NK-92 treated with Interleukin-12 subunit alpha and Interleukin-12 subunit beta, amount 100 ng/mL, for 24 hours (cell line): ENCODE measurements around the gene RWDD2A.
"Not testable (repeated sequence)": the region's sequence is repeated elsewhere in the genome, so short reads cannot be mapped to it uniquely, and the experiment has no call there.

Experiments used
- DNase-seq: peaks from one replicate; lab custom pipeline; 2025; lab: John Stamatoyannopoulos, UW

Gene RWDD2A

DNA sequence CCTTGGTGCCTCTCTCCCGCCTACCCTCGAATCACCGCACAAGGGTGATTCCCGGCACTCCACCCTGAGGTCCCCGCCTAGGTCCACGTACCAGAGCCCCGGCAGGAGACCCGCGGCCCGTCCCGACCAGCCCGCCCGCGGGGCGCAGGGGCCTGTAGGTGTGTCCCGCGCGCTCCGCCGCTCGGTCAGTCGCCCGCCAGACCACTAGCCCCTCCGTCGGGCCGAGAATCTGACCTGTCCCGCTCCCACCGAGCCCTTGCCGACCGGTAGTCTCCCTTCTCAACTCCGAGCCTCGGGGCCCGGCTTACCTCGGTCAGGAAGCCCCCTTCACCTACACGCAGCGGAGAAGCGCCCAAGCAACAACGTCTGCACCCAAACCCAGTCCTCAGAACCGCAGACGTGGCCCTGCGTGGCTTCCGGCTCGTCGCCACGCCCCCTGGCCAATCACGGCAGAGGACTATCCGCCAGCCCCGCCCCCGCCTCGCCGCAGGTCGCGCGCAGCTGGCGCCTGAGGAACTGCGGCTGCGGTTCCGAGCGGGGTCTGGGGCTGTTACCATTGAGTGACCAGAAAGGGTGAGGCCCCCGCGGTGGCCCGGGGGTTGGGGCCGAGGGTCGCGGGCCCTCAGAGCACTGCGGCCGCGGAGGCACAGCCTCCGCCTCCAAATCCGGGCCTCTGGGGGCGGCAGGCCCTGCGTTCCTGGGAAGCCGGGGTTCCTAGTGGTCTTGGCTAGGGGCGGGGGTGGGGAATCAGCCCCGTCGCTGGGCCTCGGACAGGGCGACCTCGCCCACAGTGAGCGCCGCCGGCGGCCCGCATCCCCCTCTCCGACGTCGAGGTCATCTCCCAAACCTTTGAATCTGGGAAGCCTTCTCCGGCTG, at the start of gene RWDD2A, which contains the start of gene PGM3:
TSS of gene RWDD2A (plus strand) at position 487 of the 876 bp plus-strand sequence. CDS start 1,095 bp downstream, outside the sequence.
TSS of gene PGM3 (minus strand) at position 395 of the 876 bp plus-strand sequence. CDS start 2,253 bp downstream, outside the sequence.
- DNase-seq = peak; percentile 82

DNA sequence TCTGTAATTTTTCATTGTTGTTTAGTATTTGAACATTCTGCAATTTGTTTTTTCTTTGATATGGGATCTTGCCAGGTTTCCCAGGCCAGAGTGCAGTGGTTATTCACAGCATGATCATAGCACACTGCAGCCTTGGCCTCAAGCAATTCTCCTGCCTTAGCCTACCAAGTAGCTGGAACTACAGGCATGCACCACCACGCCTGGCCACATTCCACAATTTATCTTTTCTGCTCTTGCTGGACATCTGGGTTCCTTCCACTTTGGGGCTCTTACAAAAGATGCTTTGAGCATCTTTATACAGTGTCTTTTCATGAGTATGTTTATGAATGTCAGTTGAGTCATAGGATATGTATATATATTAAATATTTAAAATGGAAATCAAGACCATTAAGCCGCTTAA, 42.0 kb upstream of the RWDD2A start:
- no peak for DNase-seq

DNA sequence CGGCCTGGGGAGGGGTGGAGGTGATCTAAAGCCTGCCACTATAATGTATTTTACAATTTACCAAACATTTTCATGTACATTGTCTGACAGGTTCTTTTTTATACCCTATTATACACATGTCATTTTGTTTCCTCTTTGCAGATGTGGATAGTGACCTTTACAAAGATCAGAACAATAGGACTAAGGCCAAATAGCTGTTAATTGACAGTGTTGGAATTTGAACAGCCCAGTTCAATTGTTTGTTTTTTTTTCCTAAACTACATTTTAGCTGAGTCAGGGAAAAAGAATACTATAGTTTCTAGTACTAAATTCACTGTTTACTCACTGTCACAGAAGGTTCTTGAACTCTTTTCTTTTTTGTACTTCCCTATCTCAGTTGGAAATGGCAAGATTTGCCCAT, 40.2 kb upstream of the RWDD2A start:
- DNase-seq = no peak

DNA sequence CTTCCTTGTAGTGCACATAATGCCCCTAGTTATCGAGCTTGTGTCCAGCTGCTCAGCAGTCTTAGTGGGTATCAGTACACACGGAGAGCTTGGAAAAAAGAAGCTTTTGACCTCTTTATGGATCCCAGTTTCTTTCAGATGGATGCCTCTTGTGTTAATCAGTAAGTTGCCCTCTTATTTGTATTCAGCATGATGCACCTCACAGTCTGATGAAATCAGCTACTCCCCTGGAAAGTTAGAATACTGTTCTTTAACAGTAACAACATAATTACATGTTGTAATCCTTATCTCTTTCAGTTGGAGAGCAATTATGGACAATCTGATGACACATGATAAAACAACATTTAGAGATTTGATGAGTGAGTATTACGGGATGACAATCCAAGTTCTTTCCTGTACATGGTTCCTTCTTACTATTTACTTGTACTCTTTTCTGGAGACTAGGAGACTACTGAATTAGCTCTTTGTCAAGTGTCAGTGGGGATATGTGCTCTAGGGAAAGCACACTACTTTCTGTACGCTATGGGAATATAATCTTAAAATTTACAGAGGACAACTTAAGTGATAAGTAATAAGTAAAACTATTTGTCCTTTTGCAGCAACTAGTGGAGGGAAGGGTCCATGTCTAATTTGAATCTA, 39.2 kb upstream of the RWDD2A start:
- DNase-seq = no peak

DNA sequence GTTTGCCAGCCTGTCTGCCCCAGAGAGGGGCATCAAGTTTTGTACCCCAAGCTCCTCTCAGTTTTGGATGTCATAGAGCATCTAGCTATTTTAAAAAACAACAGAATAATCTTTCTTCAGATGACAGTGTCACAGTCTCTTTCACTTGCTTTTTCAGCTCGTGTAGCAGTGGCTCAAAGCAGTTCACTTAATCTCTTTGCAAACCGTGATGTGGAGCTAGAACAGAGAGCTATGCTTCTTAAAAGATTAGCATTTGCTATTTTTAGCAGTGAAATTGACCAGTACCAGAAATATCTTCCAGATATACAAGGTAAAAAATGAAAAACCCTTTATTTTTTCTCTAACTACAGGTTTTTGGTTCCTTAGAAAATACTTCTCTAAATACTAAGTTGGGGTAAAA, 37.4 kb upstream of the RWDD2A start:
- no peak for DNase-seq

DNA sequence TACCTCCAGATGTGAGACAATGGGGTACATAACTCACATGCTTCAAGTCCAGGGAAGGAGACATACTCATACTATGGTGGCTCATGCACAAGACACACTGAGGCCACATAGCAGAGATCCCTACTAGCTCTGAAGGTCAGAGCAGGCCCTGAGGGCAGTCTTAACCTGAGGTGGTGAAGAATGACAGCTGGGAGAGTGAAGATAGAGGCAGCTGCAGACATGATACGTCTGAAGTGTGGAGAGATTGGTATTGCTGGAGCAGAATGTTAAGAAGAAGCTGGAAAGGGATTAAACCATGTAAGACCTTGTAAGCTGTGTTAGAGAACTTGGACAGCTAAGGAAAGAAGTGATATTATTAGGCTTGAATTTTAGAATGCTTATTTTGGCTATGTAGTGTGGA, 33.0 kb upstream of the RWDD2A start:
- DNase-seq = no peak

DNA sequence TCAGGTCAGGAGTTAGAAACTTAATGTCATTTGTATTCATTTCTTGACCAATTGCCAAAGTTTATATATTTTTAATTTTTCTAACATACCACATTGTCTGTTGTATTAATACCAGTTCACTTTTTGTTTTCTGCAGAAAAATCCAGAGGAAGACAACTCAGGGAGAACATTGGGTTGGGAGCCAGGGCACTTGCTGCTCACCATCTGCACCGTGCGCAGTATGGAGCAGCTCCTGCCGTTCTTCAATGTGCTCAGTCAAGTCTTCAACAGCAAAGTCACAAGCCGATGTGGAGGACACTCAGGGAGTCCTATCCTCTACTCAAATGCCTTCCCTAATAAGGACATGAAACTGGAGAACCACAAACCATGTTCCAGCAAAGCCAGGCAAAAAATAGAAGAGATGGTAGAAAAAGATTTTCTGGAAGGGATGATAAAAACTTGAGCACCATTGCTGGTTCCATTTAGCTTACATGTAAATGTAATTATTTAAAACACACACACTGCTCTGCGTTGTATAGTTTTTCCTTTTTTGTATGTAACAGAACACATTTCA, 25.4 kb upstream of the RWDD2A start:
- DNase-seq = no peak

DNA sequence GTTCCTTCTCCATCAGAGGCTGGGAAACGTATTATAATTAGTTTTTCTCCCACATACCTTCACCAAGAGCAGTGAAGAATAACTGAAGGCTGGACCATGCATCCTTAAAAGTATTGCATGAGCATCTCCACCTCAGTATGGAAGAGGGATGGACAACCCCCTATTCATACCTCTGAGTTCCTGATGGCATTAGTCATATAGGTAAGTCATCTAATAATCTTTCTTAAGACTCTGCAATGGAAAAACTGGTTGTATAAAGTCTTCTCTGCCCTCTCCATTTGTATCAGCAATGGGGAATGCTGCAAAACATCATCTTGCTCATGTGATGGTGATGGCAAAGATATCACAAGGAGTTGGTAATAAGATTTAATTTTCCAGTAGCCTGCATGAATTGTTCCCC, 24.6 kb upstream of the RWDD2A start:
- no peak for DNase-seq

DNA sequence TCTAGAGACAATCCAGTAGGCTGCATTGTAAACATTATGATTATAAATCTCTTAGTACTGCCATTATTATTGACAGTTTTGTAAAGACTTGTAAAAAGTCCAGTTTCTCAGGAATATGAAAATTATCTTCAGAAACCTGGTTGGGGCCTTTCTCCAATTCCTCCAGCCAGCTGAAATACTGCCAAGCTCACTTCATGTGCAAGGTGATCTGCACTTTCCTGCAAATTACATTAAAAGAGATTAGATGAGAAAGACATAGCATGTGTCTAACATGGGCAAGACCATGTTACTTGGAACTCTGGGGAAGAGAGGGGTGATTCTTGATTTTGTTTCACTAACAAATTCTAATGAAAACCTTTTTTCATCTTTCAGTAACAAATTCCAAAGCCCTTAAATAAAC, 24.1 kb upstream of the RWDD2A start:
- DNase-seq = no peak

DNA sequence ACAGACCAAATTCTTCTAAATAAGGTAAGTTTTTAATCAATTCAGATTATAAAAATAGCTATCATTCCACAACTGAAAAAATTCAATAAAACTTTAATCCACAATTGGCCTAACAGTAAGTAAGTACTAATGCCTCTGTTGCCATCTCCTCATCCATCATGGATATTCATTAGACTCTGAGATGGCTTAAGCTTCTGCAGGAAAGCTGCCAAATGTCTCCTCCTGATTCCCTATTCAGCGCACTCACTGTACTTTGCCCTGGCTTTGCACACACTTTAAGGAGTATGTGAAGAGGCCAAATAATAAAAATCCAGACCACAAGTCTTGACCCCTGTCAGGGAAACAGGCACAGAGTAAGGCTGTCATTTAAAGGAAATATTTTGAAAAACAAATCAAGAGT, 23.6 kb upstream of the RWDD2A start:
- DNase-seq = no peak

DNA sequence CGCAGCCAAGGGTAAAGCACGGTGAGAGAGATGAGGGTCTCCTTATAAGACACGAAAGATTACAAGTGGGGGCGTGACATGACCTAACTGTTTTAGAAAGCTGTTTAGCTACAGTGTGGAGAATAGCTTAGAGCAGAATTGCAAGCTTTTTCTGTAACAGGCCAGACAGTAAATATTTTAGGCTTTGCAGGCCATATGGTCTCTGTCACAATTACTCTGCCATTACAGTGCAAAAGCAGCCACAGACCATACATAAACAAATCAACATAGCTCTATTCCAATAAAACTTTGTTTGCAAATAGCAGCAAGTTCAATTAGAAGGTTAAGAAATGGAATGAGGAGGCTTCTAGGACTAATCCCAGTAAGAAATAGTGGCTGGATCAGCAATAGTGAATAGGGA, 16.9 kb upstream of the RWDD2A start:
- DNase-seq = no peak

DNA sequence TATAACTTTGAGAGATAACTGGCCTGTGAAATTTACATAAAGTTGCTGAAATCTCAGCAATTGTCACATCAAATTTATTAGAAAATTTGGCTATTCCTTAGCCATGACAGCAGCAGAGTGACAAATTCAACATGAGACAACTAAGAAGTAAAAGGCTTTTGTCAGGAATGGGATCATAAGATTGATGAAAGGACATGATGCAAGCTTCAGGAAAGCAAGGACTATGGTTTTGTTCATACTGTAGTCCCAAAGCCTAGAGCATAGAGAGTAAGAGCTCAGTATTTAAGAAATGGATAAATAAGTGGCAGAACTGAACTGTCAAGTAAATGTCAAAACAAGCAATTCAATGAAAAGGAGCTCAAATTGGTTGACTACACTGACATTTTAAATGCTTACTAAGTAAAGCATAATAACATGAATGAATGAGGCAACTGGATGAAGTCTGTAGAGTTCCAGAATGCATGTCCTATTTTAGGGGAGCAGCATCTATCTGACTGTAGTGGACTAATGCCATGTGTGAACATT, 12.7 kb upstream of the RWDD2A start:
- DNase-seq = no peak

DNA sequence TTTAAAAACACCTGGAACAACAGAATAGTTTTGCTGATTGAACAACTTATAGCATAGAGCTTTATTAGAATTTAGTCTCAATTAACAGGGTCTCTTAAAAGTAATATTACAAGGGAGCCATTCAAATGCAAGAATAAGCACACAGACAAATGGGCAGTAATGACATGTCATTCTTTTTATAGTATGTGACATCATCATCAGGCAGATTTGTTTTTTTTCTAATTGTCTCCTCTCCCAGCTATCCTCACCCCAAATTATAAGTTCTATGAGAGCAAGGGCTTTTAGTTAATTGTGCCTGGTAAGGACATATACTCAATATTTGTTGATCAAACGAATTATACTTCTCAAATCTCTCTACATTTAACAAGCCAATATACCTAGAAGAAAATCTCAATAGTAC, 11.0 kb upstream of the RWDD2A start:
- no peak for DNase-seq

DNA sequence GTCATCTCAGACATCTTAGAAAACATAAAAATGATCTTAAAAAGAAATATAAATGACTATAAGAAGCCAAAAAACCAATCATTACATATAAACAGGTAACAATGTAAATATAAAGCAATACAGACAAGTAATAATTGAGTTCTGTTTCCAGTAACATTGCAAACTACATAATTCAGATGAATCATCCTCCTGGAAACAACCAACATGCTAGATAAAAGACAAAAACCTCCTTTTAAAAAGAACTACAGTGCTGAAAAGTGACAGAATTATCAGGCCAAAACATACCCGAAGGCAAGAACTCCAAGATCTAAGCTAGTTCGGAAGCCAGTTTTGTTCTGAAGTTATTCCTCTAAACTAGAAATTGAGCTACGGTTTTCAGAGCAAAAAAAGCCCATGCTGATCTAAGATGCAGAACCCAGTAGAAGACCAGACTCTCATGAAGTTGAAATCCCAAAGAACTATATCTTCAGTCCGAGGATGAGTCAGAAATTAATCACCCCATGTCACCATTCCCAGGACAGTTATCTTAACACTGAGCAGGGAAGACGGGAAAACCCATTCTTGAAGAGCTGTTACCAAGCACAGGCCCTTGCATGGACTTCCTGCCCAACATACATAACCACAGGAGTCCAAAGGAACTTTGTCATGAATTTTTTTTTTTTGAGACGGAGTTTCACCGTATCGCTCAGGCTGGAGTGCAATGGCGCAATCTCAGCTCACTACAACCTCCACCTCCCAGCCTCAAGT, 9.9 kb upstream of the RWDD2A start:
- DNase-seq = no peak

DNA sequence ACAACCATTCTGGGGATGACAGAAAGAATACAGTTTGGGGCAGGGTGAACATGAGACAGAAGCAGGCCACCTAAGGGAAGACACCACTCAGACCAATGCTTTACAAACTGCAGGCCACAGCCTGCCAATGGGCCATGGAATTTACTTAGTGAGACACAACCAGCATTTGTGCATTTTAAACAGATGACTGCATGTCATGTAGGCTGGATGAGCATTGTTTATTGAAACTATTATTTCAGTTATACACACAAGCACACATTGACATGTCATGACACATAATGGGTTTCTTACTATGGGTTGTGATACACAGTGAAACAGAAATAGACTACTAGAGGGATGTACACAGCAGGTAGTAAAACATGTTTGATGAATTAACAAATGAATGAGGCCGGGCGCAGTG, 8.1 kb upstream of the RWDD2A start:
- no peak for DNase-seq

DNA sequence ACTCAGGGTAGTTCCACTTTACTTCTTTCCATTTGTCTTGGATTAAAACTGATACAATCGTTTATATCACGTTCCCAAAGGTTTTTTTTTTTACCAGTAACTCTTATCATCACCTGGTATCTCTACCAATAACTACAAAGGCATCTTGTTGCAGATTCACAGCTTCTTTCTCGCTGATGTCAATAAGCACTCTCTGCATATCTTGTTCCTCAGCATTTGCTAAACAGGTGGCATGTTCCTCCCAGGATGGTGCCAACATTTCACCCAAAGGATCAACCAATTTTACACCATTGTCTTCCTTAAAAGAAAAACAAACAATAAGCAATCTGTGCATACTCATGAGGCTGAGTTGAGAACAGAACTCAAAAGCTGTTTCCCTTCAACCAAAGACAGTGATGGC, 4.7 kb upstream of the RWDD2A start:
- no peak for DNase-seq

DNA sequence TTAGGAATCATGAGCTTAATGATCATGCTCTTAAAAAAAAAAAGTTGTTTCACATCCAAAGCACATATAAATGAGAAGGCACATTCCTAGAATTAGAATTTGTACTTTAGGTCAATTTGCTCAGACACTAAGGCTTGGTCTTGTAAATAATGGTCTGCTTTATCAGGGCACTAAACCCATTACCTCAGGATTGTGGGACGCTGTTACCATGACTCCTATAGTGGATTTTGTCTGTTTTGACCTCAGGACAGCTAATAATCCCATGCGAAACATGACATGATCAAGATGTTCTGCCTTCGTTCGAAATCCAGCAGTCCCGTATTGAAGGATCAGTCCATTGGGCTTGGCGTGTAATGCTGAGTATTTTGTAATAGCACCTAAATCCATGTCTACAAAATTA, 2.5 kb upstream of the RWDD2A start:
- no peak for DNase-seq

DNA sequence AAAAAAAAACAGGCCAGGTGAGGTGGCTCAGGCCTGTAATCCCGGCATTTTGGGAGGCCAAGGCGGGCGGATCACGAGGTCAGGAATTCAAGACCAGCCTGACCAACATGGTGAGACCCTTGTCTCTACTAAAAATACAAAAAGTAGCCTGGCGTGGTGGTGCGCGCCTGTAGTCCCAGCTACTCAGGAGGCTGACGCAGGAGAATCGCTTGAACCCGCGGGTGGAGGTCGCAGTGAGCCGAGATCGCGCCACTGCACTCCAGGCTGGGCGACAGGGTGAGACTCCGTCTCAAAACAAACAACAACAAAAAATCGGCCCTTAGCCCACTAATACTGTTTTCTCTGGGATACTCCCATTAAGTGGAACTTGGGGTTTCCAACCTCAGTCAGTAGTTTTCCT, 1.2 kb upstream of the RWDD2A start:
- DNase-seq = not testable (repeated sequence)

DNA sequence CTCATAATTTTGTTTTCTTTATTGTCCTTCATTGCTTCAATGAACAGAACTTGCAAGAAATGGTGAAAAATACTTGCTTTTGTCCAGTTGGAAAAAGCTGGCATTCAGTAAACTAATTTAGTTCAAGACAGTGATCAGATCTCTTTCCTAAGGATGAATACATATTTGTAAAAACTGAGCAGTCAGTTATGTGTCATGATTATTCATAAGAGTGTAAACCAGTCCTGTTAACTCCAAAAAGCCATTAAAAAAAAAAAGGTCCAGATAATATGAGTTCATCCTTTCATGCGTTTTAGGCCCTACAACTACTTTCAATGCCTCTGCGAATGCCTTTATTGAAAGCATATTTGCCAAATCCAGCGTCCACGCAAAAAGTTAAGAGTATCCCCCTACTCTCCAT, 701 bp upstream of the RWDD2A start:
- no peak for DNase-seq

DNA sequence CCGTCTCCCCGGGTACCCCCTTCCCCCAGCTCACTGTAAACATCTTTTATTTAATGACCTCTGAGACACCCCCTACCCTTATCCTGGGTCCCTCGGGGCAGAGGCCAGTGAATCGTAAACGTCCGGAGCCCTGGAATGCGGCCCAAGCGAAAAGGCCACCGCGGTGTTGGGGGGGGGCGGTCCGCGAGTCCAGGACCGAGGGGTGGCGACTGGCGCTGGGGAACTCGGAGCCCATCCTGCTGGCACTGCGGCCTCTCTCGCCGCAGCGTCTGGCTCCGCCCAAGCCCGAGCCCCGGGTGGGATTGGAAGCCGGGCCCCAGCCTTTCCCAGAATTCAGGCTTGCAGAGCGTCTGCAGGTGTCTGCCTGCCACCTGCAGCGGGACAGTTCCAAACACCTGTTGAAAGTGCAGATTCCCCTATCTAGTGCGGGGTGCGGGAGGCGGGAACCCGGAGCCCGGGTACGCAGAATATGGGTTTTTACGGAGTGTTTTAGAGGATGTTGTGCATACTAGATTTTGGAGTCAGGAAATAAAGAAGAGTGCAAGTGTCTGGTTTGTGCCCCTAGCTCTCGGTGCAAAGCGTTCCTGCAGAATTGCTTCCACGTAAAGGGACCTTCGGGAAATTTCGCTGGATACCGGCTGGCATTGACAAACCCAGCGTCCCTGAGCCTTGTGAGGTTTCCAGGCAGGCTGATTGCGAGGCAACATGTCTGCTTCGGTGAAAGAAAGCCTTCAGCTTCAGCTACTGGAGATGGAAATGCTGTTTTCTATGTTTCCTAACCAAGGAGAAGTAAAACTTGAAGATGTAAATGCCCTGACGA, 800 bp downstream of the RWDD2A start:
- no peak for DNase-seq

DNA sequence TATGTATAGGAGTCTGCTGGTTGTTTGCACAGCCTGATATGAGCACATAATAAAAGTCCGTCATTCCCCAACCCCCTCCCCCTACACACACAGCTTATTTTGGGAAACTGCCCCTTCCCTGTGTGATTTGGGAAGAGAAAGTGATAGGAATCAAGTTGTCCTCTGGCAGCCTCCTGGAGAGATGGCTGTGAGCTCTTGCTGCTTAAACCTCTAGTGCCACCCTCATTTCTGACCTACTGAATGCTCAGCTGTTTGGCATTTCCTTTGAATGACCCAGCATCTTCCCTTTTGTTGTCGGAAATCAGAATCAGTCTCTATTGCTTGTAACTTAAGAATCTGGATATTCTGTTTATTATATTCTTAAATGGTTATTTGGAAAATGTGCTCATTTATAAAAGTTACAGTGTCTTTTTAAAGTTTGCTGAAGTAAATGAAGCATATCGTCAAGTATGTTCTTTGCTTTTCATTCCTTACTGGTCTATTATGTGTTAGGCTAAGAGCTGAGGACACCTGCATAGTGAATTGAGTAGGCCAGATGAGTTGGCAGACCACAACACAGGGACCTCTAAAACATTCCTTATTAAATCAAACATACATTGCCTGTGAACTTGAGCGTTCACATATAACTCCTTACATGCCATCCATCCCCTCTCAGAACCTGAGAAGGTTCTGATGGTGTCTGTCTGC, 5.5 kb downstream of the RWDD2A start:
- no peak for DNase-seq
